ENCODE data around the gene GTF3C1.

GTF3C1 gene

GRCh38 chr16:27468941-27469531, 80.7 kb downstream of the GTF3C1 start:
- no peak for DNase-seq (ENCODE audit: extremely low spot score)
- TF ChIP-seq CTCF (IDR thresholded peaks at IDR 0.05; ENCODE audit: control extremely low read depth, extremely low read depth, low read depth, missing control alignments): no peak
- ChIA-PET CTCF (no interaction called here), POLR2A (no interaction called here)

GRCh38 chr16:27465483-27465879, 84.2 kb downstream of the GTF3C1 start:
- POLR2A ChIA-PET: no interaction called here

GRCh38 chr16:27464626-27465482, 84.9 kb downstream of the GTF3C1 start:
- ChIA-PET CTCF (interaction anchor here (1.0 to 2.5 kb wide), 2 partner anchors 8 to 285 kb away, joined by 4 to 10 read pairs; no protein-coding TSS in a partner anchor), POLR2A (interaction anchor here (1.1 kb wide), 1 partner anchor 61 kb away, joined by 3 read pairs; no protein-coding TSS in a partner anchor)
- DNase-seq (ENCODE audit: extremely low spot score): no peak
- no peak for TF ChIP-seq CTCF (IDR thresholded peaks at IDR 0.05; ENCODE audit: control extremely low read depth, extremely low read depth, low read depth, missing control alignments)

More at GRCh38 chr16:27465483-27465879, 84.2 kb downstream of the GTF3C1 start:
- no peak for DNase-seq (ENCODE audit: extremely low spot score)
- TF ChIP-seq CTCF (IDR thresholded peaks at IDR 0.05; ENCODE audit: control extremely low read depth, extremely low read depth, low read depth, missing control alignments): no peak
- CTCF ChIA-PET: interaction anchor here (1.0 to 2.5 kb wide), 2 partner anchors 9 to 286 kb away, joined by 4 to 10 read pairs; no protein-coding TSS in a partner anchor

GRCh38 chr16:27463741-27464591, 85.7 kb downstream of the GTF3C1 start:
- ChIA-PET POLR2A (interaction anchor here (1.1 kb wide), 1 partner anchor 60 kb away, joined by 3 read pairs; no protein-coding TSS in a partner anchor), CTCF (interaction anchor here (1.4 kb wide), 1 partner anchor 308 kb away, joined by 5 read pairs; no protein-coding TSS in a partner anchor)
- no peak for TF ChIP-seq CTCF (IDR thresholded peaks at IDR 0.05; ENCODE audit: control extremely low read depth, extremely low read depth, low read depth, missing control alignments)
- DNase-seq (ENCODE audit: extremely low spot score): no peak

GRCh38 chr16:27462846-27463682, 86.6 kb downstream of the GTF3C1 start:
- POLR2A ChIA-PET: no interaction called here
- CTCF ChIA-PET: interaction anchor here (1.2 to 1.6 kb wide), 4 partner anchors 228 to 309 kb away, joined by 3 to 7 read pairs (median 5); no protein-coding TSS in a partner anchor
- no peak for TF ChIP-seq CTCF (IDR thresholded peaks at IDR 0.05; ENCODE audit: control extremely low read depth, extremely low read depth, low read depth, missing control alignments)
- DNase-seq (ENCODE audit: extremely low spot score): no peak
